ACC112 (cell line): Measurements from ENCODE around the gene GPSM1.

Experiments
- H2AFZ ChIP-seq: fragments of 200-600 bp; sonication (generic); one replicate; pipeline ENCODE4 v1.6.0; 2017; ENCODE audit warnings: antibody characterized with exemption, low read length; ENCODE audit not compliant: unreplicated experiment
- H3K27ac ChIP-seq: fragments of 200-600 bp; sonication (generic); 2 replicates; pipeline ENCODE4 v1.5.1; 2014; ENCODE audit warnings: low read depth, mild to moderate bottlenecking, antibody characterized with exemption, low read length, moderate library complexity
- H3K27me3 ChIP-seq: fragments of 200-600 bp; sonication (generic); 2 replicates; pipeline ENCODE4 v1.6.1; 2014; ENCODE audit warnings: mild to moderate bottlenecking, antibody characterized with exemption, low read length, moderate library complexity, mixed read lengths; ENCODE audit not compliant: insufficient read depth
- H3K36me3 ChIP-seq: fragments of 200-600 bp; sonication (generic); 2 replicates; pipeline ENCODE4 v1.6.1; 2016; ENCODE audit warnings: mild to moderate bottlenecking, antibody characterized with exemption, low read length, moderate library complexity, mixed read lengths; ENCODE audit not compliant: insufficient read depth
- H3K4me1 ChIP-seq: fragments of 200-600 bp; sonication (generic); one replicate; pipeline ENCODE4 v1.6.1; 2016; ENCODE audit warnings: low read length, mixed read lengths; ENCODE audit not compliant: insufficient read depth, unreplicated experiment, control insufficient read depth
- H3K4me3 ChIP-seq: fragments of 200-600 bp; sonication (generic); 2 replicates; pipeline ENCODE4 v1.5.1; 2014; ENCODE audit warnings: mild to moderate bottlenecking, low read depth, low read length
- H3K79me2 ChIP-seq: fragments of 200-600 bp; sonication (generic); one replicate; pipeline ENCODE4 v1.6.0; 2016; ENCODE audit warnings: low read length; ENCODE audit not compliant: control insufficient read depth, unreplicated experiment, insufficient read depth

The GPSM1 gene

GRCh38 chr9:136284311-136284710 is 43.0 kb upstream of the GPSM1 start:
- Histone ChIP-seq H3K27ac (no peak overlapping the region), H2AFZ (no peak overlapping the region), H3K4me3 (no peak overlapping the region), H3K4me1 (no peaks in the 10 kb centered on the region), H3K79me2 (no peaks in the 10 kb centered on the region), H3K36me3 (no peaks in the 10 kb centered on the region), H3K27me3 (peaks cover 22% of the 10 kb centered on the region)

DNA sequence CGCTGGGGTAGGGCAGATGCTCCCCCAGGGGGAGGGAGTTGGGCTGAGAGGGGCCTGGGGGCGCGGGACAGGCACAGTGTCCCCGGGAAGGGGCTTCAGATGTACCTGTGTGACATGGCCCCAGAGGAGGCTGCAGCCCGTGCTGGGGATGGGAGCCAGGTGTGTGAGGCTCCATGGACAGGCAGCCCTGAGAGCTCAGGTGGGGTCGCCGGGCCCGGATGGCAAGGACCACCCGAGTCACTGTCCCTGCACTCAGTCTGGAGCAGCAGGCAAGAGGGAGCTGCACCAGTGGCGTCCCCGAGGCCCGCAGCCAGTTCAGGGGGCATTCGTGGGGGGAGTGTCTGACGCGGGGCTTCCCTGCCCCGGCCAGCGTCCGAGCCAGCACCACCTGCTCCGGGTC is 42.4 kb upstream of the GPSM1 start:
- Histone ChIP-seq H3K4me1 (no peaks in the 10 kb centered on the region), H3K27me3 (peaks cover 16% of the 10 kb centered on the region), H3K4me3 (no peak overlapping the region), H3K36me3 (no peaks in the 10 kb centered on the region), H3K27ac (no peak overlapping the region), H3K79me2 (no peaks in the 10 kb centered on the region), H2AFZ (no peak overlapping the region)

- Histone ChIP-seq H3K4me3 (no peak overlapping the region), H3K79me2 (no peaks in the 10 kb centered on the region), H3K36me3 (no peaks in the 10 kb centered on the region), H2AFZ (no peak overlapping the region), H3K4me1 (no peaks in the 10 kb centered on the region), H3K27ac (no peak overlapping the region), H3K27me3 (peaks cover 13% of the 10 kb centered on the region)
These were observed 41.6 kb upstream of the GPSM1 start for GRCh38 chr9:136285501-136286358.

GRCh38 chr9:136286359-136286986 is 40.9 kb upstream of the GPSM1 start:
- H2AFZ ChIP-seq, result no peak overlapping the region

DNA sequence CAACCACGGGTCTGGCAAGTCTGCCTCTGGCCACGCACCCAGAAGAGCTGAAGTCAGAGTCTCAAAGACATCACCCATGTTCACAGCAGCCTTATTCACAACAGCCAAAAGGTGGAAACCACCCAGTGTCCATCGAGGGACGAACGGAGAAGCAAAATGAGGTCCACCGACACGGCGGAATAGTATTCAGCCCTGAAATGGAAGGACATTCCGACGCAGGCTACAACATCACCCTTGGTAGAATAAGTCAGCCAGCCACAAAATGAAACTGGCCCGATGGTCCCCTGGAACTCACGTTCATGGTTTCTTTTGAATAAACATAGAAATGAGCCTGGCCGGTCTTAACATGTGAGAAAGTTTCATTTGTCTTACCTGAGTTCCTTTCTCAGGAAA is 40.4 kb upstream of the GPSM1 start:
- Histone ChIP-seq H2AFZ (no peak overlapping the region), H3K4me1 (no peaks in the 10 kb centered on the region), H3K36me3 (no peaks in the 10 kb centered on the region), H3K79me2 (no peaks in the 10 kb centered on the region), H3K27me3 (peaks cover 13% of the 10 kb centered on the region), H3K4me3 (no peak overlapping the region), H3K27ac (no peak overlapping the region)

More at GRCh38 chr9:136286359-136286986, 40.9 kb upstream of the GPSM1 start:
- H3K79me2 ChIP-seq, result no peaks in the 10 kb centered on the region
- no peaks in the 10 kb centered on the region for H3K36me3 ChIP-seq
- no peak overlapping the region for H3K4me3 ChIP-seq
- no peaks in the 10 kb centered on the region for H3K4me1 ChIP-seq
- H3K27me3 ChIP-seq, result peaks cover 13% of the 10 kb centered on the region
- H3K27ac ChIP-seq, result no peak overlapping the region

GRCh38 chr9:136287960-136288753 is 39.2 kb upstream of the GPSM1 start:
- Histone ChIP-seq H2AFZ (no peak overlapping the region), H3K36me3 (no peaks in the 10 kb centered on the region)

GRCh38 chr9:136289651-136290507 is 37.5 kb upstream of the GPSM1 start:
- H3K27ac ChIP-seq, result no peak overlapping the region
- H3K4me1 ChIP-seq, result no peaks in the 10 kb centered on the region
- no peaks in the 10 kb centered on the region for H3K36me3 ChIP-seq
- no peaks in the 10 kb centered on the region for H3K79me2 ChIP-seq
- H2AFZ ChIP-seq, result no peak overlapping the region
- H3K27me3 ChIP-seq, result peaks cover 13% of the 10 kb centered on the region
- no peak overlapping the region for H3K4me3 ChIP-seq

More at GRCh38 chr9:136287960-136288753, 39.2 kb upstream of the GPSM1 start:
- peaks cover 13% of the 10 kb centered on the region for H3K27me3 ChIP-seq
- no peak overlapping the region for H3K4me3 ChIP-seq
- H3K27ac ChIP-seq, result no peak overlapping the region
- no peaks in the 10 kb centered on the region for H3K4me1 ChIP-seq
- no peaks in the 10 kb centered on the region for H3K79me2 ChIP-seq

GRCh38 chr9:136290508-136291000 is 36.8 kb upstream of the GPSM1 start:
- no peaks in the 10 kb centered on the region for H3K79me2 ChIP-seq
- no peak overlapping the region for H2AFZ ChIP-seq
- H3K4me3 ChIP-seq, result no peak overlapping the region
- no peak overlapping the region for H3K27ac ChIP-seq
- H3K27me3 ChIP-seq, result peaks cover 13% of the 10 kb centered on the region
- no peaks in the 10 kb centered on the region for H3K4me1 ChIP-seq
- H3K36me3 ChIP-seq, result no peaks in the 10 kb centered on the region

DNA sequence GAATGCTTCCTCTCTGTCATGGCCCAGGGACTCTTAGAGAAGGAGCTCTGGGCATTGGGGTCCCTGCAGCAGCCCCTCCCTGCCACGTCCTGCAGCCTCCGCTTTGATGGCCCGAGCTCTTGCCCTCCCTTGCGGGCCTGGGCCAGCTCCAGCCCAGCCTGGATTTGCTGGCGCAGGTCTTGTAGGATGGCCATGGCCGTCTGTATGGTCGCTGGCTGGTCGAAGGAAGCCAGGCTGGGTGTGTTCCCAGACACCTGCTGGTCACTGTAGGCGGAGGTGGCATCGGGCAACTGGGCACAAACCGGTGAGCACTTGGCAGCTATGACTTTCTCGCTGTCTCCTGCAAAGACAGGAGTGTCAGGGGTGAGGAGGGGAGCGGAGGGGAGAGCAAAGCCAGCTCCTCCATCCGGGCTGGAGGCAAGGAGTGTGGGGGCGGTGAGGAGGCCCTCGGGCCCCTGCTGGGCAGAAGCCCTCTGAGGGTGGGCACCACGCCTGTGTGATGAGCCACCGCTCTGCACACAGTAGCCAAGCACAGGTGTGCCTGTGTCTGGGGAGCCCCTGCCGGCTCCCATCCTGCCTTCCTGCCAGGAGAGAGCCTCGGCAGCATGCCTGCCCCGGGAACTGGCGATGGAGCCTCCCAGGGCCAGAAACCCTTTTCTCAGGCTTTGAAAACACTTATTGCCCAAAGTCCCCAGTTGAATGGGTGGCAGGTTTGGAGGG is 35.9 kb upstream of the GPSM1 start:
- H3K4me1 ChIP-seq, result no peaks in the 10 kb centered on the region
- no peak overlapping the region for H2AFZ ChIP-seq

More for the DNA sequence above, 35.9 kb upstream of the GPSM1 start:
- H3K4me3 ChIP-seq, result no peak overlapping the region
- no peaks in the 10 kb centered on the region for H3K36me3 ChIP-seq
- no peaks in the 10 kb centered on the region for H3K79me2 ChIP-seq
- no peak overlapping the region for H3K27ac ChIP-seq
- peaks cover 13% of the 10 kb centered on the region for H3K27me3 ChIP-seq
